ENCODE data around the gene AP4B1. TPM values are rescaled to one million over a fixed set of nuclear protein-coding genes. Genes with fewer than 3 reads are reported as not detected.

The AP4B1 gene
- total and polyA plus RNA-seq, 2 of the 13 experiments (the other 11 are each of a cell fraction or from before 2014, with no cell fraction given) = 8.5 to 12.0 TPM

DNA sequence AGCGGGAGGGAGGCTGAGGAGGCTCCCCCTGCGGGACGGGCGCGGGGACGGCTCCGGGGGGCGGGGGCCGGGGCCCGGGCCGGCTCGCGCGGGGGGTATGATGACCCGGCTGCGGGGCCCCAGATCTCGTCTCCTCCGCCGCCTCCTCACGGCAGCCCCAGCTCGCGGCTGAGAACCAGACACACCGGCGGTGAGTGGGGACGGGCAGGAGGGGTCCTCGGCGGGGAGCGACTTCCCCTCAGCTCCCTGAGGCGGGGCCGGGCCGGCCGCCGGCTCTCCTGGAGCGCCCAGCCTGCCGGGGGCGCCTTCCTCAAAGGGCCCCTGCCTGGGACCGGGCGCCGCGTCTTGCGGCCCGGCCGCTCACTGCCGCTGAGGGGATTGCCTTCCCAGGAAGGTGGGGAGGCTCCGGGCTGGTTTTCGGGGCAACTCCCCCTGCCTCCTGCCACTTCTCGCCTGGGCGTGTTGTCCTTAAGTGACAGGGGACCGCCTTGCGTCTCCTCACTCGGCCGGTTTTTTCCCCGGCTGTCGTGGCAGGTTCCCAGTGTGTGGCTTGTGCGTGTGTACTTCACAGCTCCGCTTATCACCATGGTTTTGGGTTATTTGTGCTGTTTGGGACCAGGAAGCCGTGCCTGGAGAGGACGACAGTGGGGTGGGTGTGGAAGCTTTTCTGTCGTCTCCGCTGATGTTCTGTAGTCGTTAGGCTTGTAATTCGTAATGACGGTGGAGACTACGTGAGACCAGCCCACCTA lies 25.3 kb upstream of the AP4B1 start (continued):
- TF ChIP-seq, protein P1, sequence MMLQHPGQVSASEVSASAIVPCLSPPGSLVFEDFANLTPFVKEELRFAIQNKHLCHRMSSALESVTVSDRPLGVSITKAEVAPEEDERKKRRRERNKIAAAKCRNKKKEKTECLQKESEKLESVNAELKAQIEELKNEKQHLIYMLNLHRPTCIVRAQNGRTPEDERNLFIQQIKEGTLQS (CRISPR knock-in tag; IDR thresholded peaks at IDR 0.05) = no peak
- TF ChIP-seq, protein P2, sequence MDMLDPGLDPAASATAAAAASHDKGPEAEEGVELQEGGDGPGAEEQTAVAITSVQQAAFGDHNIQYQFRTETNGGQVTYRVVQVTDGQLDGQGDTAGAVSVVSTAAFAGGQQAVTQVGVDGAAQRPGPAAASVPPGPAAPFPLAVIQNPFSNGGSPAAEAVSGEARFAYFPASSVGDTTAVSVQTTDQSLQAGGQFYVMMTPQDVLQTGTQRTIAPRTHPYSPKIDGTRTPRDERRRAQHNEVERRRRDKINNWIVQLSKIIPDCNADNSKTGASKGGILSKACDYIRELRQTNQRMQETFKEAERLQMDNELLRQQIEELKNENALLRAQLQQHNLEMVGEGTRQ (IDR thresholded peaks at IDR 0.05; ENCODE audit: low read depth, low read length) = no peak
- TF ChIP-seq, protein P2 (CRISPR knock-in tag; IDR thresholded peaks at IDR 0.05; ENCODE audit: borderline replicate concordance) = no peak
- TF ChIP-seq NFYB (CRISPR knock-in tag; IDR thresholded peaks at IDR 0.05) = 0 out of 2 replicates have a peak, but pooled peaks have one; percentile 8
- TF ChIP-seq, protein P3, sequence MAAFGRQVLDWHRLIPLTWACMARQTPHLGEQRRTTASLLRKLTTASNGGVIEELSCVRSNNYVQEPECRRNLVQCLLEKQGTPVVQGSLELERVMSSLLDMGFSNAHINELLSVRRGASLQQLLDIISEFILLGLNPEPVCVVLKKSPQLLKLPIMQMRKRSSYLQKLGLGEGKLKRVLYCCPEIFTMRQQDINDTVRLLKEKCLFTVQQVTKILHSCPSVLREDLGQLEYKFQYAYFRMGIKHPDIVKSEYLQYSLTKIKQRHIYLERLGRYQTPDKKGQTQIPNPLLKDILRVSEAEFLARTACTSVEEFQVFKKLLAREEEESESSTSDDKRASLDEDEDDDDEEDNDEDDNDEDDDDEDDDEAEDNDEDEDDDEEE (CRISPR knock-in tag; IDR thresholded peaks at IDR 0.05) = peak; percentile 79; the same call in 1 of the 2 replicates
- peak; percentile 20; the same call in 1 of the 2 replicates for TF ChIP-seq ZFP82 (CRISPR knock-in tag; IDR thresholded peaks at IDR 0.05; ENCODE audit: borderline replicate concordance)
- no peak for TF ChIP-seq ZFP36 (IDR thresholded peaks at IDR 0.05; ENCODE audit: borderline replicate concordance, low read depth, low read length, partially characterized antibody)
- TF ChIP-seq ERF (CRISPR knock-in tag; IDR thresholded peaks at IDR 0.05) = no peak
- no peak for TF ChIP-seq FOXO1 (CRISPR knock-in tag; IDR thresholded peaks at IDR 0.05)
- no peak for TF ChIP-seq ZNF251 (CRISPR knock-in tag; IDR thresholded peaks at IDR 0.05)
- no peak for TF ChIP-seq SYNCRIP (IDR thresholded peaks at IDR 0.05; ENCODE audit: insufficient read depth, low read depth, low read length)
- TF ChIP-seq ZNF253 (CRISPR knock-in tag; IDR thresholded peaks at IDR 0.05; ENCODE audit: borderline replicate concordance) = 0 out of 2 replicates have a peak, but pooled peaks have one; percentile 58
- 0 out of 2 replicates have a peak, but pooled peaks have one; percentile 24 for TF ChIP-seq ZBTB20 (CRISPR knock-in tag; IDR thresholded peaks at IDR 0.05; ENCODE audit: borderline replicate concordance, low read depth)
- TF ChIP-seq, protein P4, sequence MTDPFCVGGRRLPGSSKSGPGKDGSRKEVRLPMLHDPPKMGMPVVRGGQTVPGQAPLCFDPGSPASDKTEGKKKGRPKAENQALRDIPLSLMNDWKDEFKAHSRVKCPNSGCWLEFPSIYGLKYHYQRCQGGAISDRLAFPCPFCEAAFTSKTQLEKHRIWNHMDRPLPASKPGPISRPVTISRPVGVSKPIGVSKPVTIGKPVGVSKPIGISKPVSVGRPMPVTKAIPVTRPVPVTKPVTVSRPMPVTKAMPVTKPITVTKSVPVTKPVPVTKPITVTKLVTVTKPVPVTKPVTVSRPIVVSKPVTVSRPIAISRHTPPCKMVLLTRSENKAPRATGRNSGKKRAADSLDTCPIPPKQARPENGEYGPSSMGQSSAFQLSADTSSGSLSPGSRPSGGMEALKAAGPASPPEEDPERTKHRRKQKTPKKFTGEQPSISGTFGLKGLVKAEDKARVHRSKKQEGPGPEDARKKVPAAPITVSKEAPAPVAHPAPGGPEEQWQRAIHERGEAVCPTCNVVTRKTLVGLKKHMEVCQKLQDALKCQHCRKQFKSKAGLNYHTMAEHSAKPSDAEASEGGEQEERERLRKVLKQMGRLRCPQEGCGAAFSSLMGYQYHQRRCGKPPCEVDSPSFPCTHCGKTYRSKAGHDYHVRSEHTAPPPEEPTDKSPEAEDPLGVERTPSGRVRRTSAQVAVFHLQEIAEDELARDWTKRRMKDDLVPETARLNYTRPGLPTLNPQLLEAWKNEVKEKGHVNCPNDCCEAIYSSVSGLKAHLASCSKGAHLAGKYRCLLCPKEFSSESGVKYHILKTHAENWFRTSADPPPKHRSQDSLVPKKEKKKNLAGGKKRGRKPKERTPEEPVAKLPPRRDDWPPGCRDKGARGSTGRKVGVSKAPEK (CRISPR knock-in tag; IDR thresholded peaks at IDR 0.05; ENCODE audit: borderline replicate concordance) = no peak
- TF ChIP-seq ZNF747 (CRISPR knock-in tag; IDR thresholded peaks at IDR 0.05; ENCODE audit: borderline replicate concordance) = no peak
- no peak for TF ChIP-seq ZNF589 (CRISPR knock-in tag; conservative IDR thresholded peaks at IDR 0.05)
- TF ChIP-seq NR0B2 (CRISPR knock-in tag; IDR thresholded peaks at IDR 0.05) = peak; percentile 0; the same call in 1 of the 2 replicates
- TF ChIP-seq PATZ1 (CRISPR knock-in tag; IDR thresholded peaks at IDR 0.05) = 0 out of 2 replicates have a peak, but pooled peaks have one; percentile 10

All from HepG2 (cell line).